B cell (primary cell): ENCODE measurements around the gene CCDC91. TPM values are rescaled to one million over a fixed set of nuclear protein-coding genes. Genes with fewer than 3 reads are reported as not detected.

Experiments
- ATAC-seq: fragments of 200-7000 bp; cut with Tn5 transposase; one replicate; pipeline ENCODE4 v1.10.0; 2021; ENCODE audit warnings: low read depth, mild to moderate bottlenecking, moderate number of reproducible peaks, moderate library complexity
- CTCF ChIA-PET: fragments of 350-600 bp; sonication (Branson Sonifier 250); formaldehyde crosslinking; loops from one replicate; lab custom pipeline; 2021; ENCODE audit warnings: antibody characterized with exemption, inconsistent platforms; lab: Charles Lee
- POLR2A ChIA-PET: fragments of 350-600 bp; sonication (Branson Sonifier 250); formaldehyde crosslinking; loops from one replicate; lab custom pipeline; 2021; ENCODE audit warnings: antibody characterized with exemption; lab: Charles Lee
- DNase-seq: peaks from one replicate; pipeline ENCODE4 v3.0.0; 2013
- H2AFZ ChIP-seq: 2 replicates; pipeline ENCODE4 v1.6.1; 2012; ENCODE audit warnings: mild to moderate bottlenecking, low read depth, low read length; ENCODE audit not compliant: insufficient read depth, poor library complexity, severe bottlenecking
- H3K27ac ChIP-seq, 2 donors: 1 replicate in 1 of 2; 2 replicates in 1 of 2; pipeline ENCODE4 v1.5.1; 2012 to 2013; ENCODE audit warnings: low read length in 2 of 2, mild to moderate bottlenecking in 2 of 2, moderate library complexity in 1 of 2
- H3K27me3 ChIP-seq, 4 experiments: fragments of 200-600 bp in 1 of 4; sonication (generic) in 1 of 4; replicated peaks in 1 of 4; 1 replicate in 2 of 4; 2 replicates in 2 of 4; pipeline versions ENCODE4 v1.6.1 to v1.7.0; 2013 to 2016; ENCODE audit warnings: low read length in 3 of 4, mild to moderate bottlenecking in 2 of 4, mixed read lengths in 1 of 4, moderate library complexity in 1 of 4; ENCODE audit not compliant: insufficient read depth in 4 of 4, control insufficient read depth in 3 of 4; ENCODE audit errors: control extremely low read depth in 1 of 4
- H3K36me3 ChIP-seq, 2 experiments: replicated peaks in 1 of 2; 1 replicate in 1 of 2; 2 replicates in 1 of 2; pipeline versions ENCODE4 v1.6.1 to v1.7.1; 2013; ENCODE audit warnings: low read length in 1 of 2; ENCODE audit not compliant: insufficient read depth in 2 of 2, control insufficient read depth in 1 of 2; ENCODE audit errors: control extremely low read depth in 1 of 2, extremely low read depth in 1 of 2
- H3K4me1 ChIP-seq, 2 donors: fragments of 200-600 bp in 1 of 2; sonication (generic) in 1 of 2; 1 replicate in 1 of 2; 2 replicates in 1 of 2; pipeline versions ENCODE4 v1.5.1 to v1.6.1; 2013 to 2017; ENCODE audit warnings: low read length in 2 of 2; ENCODE audit not compliant: control insufficient read depth in 2 of 2, insufficient read depth in 2 of 2
- H3K4me2 ChIP-seq: replicated peaks from 2 replicates; pipeline ENCODE3; 2012; ENCODE audit warnings: mild to moderate bottlenecking, low read depth, low read length; ENCODE audit not compliant: poor library complexity, severe bottlenecking
- H3K4me3 ChIP-seq, 5 experiments: fragments of 200-600 bp in 1 of 5; sonication (generic) in 1 of 5; 1 replicate in 3 of 5; 2 replicates in 2 of 5; pipeline versions ENCODE4 v1.5.1 to v1.7.0; 2011 to 2016; ENCODE audit warnings: low read length in 4 of 5, mild to moderate bottlenecking in 4 of 5, low read depth in 2 of 5, control low read depth in 1 of 5, moderate library complexity in 1 of 5; ENCODE audit not compliant: insufficient read depth in 1 of 5; ENCODE audit errors: control extremely low read depth in 1 of 5, extremely low read depth in 1 of 5
- H3K79me2 ChIP-seq: fragments of 200-600 bp; sonication (generic); one replicate; pipeline ENCODE4 v1.6.0; 2016; ENCODE audit warnings: low read length; ENCODE audit not compliant: control insufficient read depth, insufficient read depth
- H3K9ac ChIP-seq: fragments of 200-600 bp; sonication (generic); 2 replicates; pipeline ENCODE4 v1.6.1; 2017; ENCODE audit warnings: mild to moderate bottlenecking, low read length, moderate library complexity
- H3K9me3 ChIP-seq, 3 donors: one replicate each; pipeline versions ENCODE4 v1.6.1 to v1.7.1; 2013; ENCODE audit warnings: low read length in 2 of 3; ENCODE audit not compliant: control insufficient read depth in 2 of 3, insufficient read depth in 1 of 3; ENCODE audit errors: control extremely low read depth in 1 of 3
- H4K20me1 ChIP-seq: 2 replicates; pipeline ENCODE4 v1.6.0; 2012; ENCODE audit warnings: mild to moderate bottlenecking, low read length; ENCODE audit not compliant: insufficient read depth, control insufficient read depth, poor library complexity, severe bottlenecking
- H3K27ac Mint-ChIP-seq: one replicate; pipeline ENCODE4 v1.8.0; 2021; ENCODE audit warnings: mixed read lengths
- H3K27me3 Mint-ChIP-seq: one replicate; pipeline ENCODE4 v1.8.0; 2021; ENCODE audit warnings: mixed read lengths
- H3K4me1 Mint-ChIP-seq: one replicate; pipeline ENCODE4 v1.8.0; 2021; ENCODE audit warnings: mixed read lengths
- H3K4me3 Mint-ChIP-seq: one replicate; pipeline ENCODE4 v1.8.0; 2021; ENCODE audit warnings: mixed read lengths
- H3K9me3 Mint-ChIP-seq: one replicate; pipeline ENCODE4 v1.8.0; 2022; ENCODE audit warnings: mixed read lengths; ENCODE audit not compliant: insufficient read depth
- EZH2 ChIP-seq: IDR thresholded peaks from 2 replicates; pipeline ENCODE4 v1.6.1; 2012; ENCODE audit warnings: borderline replicate concordance, low read depth, mild to moderate bottlenecking, moderate library complexity, low read length; ENCODE audit not compliant: insufficient read depth, poor library complexity, severe bottlenecking
- WGBS: methylation state at CpG from one replicate; pipeline ENCODE4 v1.1.5; 2013; ENCODE audit warnings: missing lambda C conversion rate; ENCODE audit not compliant: insufficient coverage; 5-methylcytosine and 5-hydroxymethylcytosine counted together
- intact Hi-C: fragments of 100-400 bp; cut with micrococcal nuclease; formaldehyde crosslinking; loops from one replicate; pipeline ENCODE4 v1.10.0; 2022
- polyA plus RNA-seq: library from polyadenylated mRNA; depleted of rRNA; stranded (reverse); fragments of >200 nt; gene quantifications from 2 replicates; pipeline ENCODE4 v1.2.3, GENCODE V29; 2012
- total RNA-seq, 2 donors: library from RNA; stranded (reverse); fragments of 120-200 nt in 1 of 2; gene quantifications; 1 replicate in 1 of 2; 2 replicates in 1 of 2; pipeline versions ENCODE4 v1.2.3 to v1.2.4, GENCODE V29; 2013 to 2022
- TF ChIP-seq, protein P1 (sequence below): fragments of 200-600 bp; IDR thresholded peaks from one replicate; pipeline ENCODE4 v1.8.0; 2022; ENCODE audit warnings: antibody characterized with exemption, mild to moderate bottlenecking

Gene CCDC91
- total and polyA plus RNA-seq, 2 donors (not counting 1 experiment from before 2014, with no cell fraction given), result 10.9 to 64.8 TPM

DNA sequence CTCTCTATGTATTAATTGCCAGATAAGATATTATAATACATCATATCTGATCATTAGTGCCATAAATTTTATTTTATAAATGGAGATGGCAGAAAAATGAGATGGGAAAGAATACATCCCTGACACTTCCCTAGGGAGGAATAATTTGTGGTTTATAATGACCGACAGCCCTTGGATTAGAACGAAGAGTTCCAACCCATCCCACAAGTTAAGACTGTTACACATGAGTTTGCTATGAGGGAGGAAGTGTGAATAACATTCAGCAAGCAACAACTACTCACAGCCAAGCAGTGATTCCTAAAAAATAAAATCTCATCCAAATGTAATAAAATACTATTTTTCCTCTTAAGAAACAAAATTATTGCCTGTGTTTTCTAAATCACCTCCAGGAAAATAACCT is 299.0 kb downstream of the CCDC91 start:
- ChIA-PET POLR2A (no interaction called here), CTCF (no interaction called here)
- H3K4me3 ChIP-seq, result no peak overlapping the region
- no peaks in the 10 kb centered on the region for H4K20me1 ChIP-seq
- intact Hi-C loops, result no loop called here
- no peak for DNase-seq
- Mint-ChIP-seq H3K27me3 (no peaks in the 10 kb centered on the region), H3K27ac (no peak overlapping the region), H3K4me3 (no peak overlapping the region), H3K9me3 (no peaks in the 10 kb centered on the region), H3K4me1 (no peaks in the 10 kb centered on the region)
- WGBS, result no CpG with 5 or more reads among the region's 2 CpGs
- no peak for TF ChIP-seq EZH2
- TF ChIP-seq, protein P1, sequence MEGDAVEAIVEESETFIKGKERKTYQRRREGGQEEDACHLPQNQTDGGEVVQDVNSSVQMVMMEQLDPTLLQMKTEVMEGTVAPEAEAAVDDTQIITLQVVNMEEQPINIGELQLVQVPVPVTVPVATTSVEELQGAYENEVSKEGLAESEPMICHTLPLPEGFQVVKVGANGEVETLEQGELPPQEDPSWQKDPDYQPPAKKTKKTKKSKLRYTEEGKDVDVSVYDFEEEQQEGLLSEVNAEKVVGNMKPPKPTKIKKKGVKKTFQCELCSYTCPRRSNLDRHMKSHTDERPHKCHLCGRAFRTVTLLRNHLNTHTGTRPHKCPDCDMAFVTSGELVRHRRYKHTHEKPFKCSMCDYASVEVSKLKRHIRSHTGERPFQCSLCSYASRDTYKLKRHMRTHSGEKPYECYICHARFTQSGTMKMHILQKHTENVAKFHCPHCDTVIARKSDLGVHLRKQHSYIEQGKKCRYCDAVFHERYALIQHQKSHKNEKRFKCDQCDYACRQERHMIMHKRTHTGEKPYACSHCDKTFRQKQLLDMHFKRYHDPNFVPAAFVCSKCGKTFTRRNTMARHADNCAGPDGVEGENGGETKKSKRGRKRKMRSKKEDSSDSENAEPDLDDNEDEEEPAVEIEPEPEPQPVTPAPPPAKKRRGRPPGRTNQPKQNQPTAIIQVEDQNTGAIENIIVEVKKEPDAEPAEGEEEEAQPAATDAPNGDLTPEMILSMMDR, result no peak
- H3K36me3 ChIP-seq, result peaks cover 0 to 6% of the 10 kb centered on the region in 2 experiments
- no peak overlapping the region for H3K9ac ChIP-seq
- H2AFZ ChIP-seq, result no peak overlapping the region
- H3K9me3 ChIP-seq, result peaks cover 0 to 1% (median 0%) of the 10 kb centered on the region in 3 donors
- H3K27me3 ChIP-seq, result no peaks in the 10 kb centered on the region
- H3K27ac ChIP-seq, result no peak overlapping the region
- H3K4me1 ChIP-seq, result no peaks in the 10 kb centered on the region
- H3K79me2 ChIP-seq, result no peaks in the 10 kb centered on the region
- ATAC-seq, result no peak
- no peak overlapping the region for H3K4me2 ChIP-seq

DNA sequence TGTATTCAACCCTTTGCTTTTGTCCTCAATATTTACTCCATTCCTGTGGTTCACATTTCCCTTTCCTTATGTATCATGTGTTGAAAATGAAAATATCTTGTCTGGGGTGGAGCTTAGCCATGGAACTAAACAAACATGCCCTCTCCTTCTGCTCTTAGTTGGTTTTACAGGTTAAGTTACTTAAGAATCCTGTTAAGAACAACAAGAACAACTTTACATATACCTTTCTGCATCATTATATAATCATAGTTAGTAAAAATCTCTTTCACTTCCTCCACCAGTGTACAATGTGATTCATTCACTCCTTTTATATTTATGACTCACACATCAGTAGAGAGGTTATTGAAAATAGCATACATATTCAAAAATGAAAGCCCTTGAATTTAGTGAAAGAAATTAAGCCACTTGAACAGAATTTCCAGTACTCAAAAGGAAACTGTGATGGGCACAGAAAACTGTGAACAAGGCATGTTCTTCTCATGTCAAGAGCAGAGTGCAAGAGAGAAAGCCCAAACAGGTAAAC is 307.7 kb downstream of the CCDC91 start:
- Histone ChIP-seq H3K4me1 (no peaks in the 10 kb centered on the region), H3K4me2 (no peak overlapping the region), H3K27me3 (no peaks in the 10 kb centered on the region), H3K9me3 (no peaks in the 10 kb centered on the region), H3K9ac (no peak overlapping the region), H4K20me1 (no peaks in the 10 kb centered on the region), H3K4me3 (no peak overlapping the region), H2AFZ (no peak overlapping the region), H3K36me3 (peaks cover 0 to 3% of the 10 kb centered on the region in 2 experiments), H3K79me2 (no peaks in the 10 kb centered on the region), H3K27ac (no peak overlapping the region)
- H3K4me3 Mint-ChIP-seq, result no peak overlapping the region
- peak; percentile 14 for ATAC-seq
- peaks cover 7% of the 10 kb centered on the region for H3K4me1 Mint-ChIP-seq
- H3K27me3 Mint-ChIP-seq, result no peaks in the 10 kb centered on the region
- no peak for DNase-seq
- intact Hi-C loops, result no loop called here
- H3K27ac Mint-ChIP-seq, result peak overlapping the region; percentile 18
- ChIA-PET CTCF (no interaction called here), POLR2A (no interaction called here)
- H3K9me3 Mint-ChIP-seq, result no peaks in the 10 kb centered on the region
- TF ChIP-seq EZH2, result no peak
- TF ChIP-seq, protein P1, result no peak
